ENCODE measurements around the gene TNFRSF6B.

The TNFRSF6B gene

DNA sequence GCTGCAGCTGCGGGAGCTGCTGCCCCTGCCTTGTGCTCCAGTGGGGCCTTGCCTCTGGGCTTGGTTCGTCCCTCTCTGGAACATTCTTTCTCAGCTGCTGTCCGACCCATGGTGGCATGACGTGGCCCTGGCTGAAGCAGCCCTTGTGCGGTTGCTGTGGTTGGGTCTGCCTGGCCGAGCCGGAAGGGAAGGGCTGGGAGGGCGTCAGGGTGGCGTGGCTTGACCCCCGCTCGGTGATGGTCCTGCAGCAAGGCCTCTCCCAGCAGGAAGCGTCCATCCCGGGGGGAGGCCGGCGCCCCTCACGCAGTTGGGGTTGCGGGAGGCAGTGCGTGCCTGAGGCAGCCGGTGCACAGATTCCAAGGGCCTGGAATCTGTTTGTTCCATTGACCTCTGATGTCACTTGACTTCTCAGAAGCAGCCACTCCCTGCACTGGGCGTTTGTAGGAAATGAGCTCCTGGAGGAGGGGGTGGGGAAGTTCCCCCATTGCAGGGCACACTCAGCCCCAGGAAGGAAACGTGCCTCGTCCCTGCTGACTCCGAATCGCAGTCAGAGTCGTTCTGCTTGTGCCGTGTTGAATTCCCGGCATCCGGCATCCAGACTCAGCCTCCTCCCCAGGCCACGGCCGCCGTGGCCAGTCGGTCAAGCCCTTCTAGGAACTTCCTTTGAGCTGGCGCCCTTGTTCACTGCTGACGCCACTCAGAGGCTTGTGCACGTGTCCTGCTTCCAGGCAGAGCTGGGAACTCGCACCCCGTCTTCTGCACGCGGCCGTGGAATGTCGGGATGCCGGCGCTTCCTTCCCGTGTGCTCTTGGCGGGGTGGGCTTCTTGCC, 9.7 kb upstream of the TNFRSF6B start:
- peak; percentile 74 for DNase-seq

DNA sequence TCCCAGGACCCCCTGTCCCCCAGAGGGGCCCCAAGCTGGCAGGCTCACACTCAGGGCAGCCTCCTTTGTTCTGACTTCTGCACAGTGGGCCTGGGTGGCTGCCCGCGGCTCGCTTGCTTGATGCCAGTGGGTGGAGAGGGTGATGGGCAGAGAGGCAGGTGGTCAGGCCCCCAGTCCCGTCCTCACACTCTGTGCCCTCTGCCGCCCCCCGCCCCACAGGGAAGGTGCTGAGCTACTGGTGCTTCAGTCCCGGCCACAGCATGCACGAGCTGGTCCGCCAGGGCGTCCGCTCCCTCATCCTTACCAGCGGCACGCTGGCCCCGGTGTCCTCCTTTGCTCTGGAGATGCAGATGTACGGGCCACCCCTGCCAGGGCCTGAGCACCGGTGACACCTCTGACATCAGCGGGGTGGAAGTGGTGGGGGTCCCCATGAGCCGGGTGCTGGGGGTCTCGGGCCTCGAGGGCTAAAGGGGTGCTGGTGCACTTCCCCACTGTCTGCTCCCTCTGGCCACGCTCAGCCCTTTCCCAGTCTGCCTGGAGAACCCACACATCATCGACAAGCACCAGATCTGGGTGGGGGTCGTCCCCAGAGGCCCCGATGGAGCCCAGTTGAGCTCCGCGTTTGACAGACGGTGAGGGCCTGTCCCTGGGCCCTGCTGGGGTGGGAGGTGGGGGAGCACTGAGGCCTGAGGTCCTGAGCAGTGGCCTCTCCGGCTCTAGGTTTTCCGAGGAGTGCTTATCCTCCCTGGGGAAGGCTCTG, 8.9 kb upstream of the TNFRSF6B start:
- no peak for DNase-seq

DNA sequence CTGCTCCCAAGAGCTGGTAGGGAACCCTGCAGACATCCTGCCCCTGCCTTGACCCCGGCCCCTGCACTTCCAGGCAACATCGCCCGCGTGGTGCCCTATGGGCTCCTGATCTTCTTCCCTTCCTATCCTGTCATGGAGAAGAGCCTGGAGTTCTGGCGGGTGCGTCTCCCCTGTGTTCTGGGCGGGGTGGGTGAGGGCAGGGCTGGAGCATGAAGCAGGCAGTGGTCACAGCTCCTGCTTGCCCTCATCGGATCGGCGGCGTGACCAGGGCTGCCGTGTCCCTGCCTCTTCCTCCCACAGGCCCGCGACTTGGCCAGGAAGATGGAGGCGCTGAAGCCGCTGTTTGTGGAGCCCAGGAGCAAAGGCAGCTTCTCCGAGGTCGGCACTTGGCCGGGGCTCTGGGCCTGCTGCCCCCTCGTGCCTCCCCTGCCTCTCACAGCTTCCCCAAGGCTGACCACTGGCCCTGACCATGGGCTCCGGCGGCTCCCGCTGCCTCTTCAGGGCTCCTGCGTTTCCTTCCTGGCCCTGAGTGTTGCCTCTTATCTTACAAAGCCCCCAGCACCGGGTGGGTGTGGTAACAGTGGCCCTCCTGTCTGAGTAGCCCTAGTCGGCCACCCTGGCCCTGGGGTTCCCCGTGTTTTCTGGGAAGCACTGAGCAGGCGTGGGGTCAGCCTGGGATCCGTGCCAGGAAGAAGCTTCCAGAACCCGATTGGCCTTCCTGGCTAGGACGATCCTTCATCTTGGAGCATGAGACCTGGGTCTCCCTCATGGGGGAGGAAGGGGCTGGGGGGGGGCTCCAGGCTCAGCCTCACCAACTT, 8.0 kb upstream of the TNFRSF6B start:
- DNase-seq = no peak

DNA sequence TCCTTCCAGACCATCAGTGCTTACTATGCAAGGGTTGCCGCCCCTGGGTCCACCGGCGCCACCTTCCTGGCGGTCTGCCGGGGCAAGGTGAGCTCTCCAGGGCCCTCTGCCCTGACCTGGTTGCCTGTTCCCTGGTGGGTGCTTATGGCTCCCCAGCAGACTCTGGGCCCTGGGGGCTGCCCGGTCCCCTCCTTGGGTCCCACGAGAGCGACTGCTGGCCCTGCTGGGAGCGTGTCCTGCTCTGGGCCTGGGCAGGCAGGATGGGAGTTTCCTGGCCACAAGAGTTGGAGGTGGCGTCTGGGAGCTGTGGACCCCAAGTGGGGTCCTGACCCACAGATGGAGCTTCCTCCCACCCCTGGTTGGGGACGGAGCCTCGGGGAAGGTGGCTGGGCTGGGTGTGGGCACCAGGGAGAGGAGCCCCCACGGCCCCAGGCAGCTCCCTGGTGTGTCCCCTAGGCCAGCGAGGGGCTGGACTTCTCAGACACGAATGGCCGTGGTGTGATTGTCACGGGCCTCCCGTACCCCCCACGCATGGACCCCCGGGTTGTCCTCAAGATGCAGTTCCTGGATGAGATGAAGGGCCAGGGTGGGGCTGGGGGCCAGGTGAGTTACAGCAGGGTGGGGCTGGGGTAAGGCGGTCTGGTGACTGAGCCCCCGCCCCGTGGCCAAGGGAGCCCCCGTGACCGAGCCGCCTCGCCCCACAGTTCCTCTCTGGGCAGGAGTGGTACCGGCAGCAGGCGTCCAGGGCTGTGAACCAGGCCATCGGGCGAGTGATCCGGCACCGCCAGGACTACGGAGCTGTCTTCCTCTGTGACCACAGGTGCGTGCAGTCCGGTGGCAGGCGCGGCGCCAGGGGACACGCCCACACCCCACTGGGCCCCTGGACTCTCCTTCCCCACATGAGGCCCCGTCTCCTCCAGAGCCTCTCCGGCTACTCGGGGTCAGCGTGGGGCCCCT, 7.1 kb upstream of the TNFRSF6B start:
- no peak for DNase-seq

DNA sequence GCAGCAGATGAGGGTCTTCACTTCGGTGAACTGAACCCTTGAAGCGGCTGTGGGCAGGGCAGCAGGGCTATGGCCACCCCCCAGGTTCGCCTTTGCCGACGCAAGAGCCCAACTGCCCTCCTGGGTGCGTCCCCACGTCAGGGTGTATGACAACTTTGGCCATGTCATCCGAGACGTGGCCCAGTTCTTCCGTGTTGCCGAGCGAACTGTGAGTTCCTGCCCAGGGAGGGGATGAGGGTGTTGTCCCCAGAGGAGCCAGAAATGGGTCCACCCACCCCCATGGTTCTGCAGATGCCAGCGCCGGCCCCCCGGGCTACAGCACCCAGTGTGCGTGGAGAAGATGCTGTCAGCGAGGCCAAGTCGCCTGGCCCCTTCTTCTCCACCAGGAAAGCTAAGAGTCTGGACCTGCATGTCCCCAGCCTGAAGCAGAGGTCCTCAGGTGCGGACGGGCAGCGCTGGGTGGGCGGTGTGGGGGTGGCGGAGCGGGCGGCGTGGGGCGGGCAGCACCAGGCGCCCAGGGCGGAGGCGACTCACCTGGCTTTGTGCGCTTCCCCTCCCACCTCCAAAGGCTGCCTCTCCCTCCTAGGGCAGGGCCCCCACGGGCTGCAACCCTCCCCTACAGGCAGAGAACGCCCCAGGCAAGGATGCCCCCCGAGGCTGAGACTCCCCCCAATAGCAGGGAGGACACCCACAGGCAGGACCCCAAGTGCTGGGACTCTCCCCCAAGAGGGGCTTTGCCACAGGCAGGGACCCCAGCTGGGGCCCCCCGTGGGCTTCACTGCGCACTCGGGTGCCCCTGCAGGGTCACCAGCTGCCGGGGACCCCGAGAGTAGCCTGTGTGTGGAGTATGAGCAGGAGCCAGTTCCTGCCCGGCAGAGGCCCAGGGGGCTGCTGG, 6.2 kb upstream of the TNFRSF6B start:
- no peak for DNase-seq

DNA sequence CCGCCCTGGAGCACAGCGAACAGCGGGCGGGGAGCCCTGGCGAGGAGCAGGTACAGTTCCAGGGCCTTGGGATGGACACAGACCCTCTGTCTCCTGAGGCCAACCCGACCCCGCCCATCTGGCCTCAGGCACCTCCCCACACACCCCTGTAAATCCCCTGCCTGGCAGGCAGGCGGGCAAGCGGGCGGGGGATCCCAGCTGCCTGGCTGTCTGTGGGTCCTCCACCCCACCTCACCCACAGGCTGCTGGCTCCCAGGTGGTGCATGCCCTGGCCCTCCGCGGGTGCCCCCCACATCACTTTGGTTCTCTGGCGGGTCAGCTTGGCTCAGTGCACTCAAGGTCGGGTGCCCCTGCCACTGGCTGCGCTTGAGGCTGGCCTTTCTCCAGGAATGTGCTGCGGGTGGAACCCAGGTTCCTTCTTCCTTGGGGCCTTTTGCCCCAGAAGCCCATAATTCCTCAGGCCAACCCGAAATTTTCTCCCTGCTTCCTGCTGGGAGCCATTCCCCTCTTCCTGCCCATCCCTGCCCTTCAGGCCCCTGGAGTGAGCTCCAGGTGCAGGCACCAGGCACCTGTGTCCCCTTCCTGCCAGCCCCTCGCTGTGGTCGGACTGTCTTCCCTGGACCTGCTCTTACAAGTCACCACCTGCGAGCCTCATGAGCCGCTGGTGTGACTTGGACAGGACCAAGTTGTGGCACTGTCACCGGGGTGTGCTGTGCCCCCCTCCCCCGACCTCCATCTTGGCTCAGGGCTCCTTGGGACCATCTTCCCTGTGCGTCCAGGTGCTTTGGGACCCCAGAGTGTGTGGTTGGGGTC, 5.3 kb upstream of the TNFRSF6B start:
- no peak for DNase-seq

DNA sequence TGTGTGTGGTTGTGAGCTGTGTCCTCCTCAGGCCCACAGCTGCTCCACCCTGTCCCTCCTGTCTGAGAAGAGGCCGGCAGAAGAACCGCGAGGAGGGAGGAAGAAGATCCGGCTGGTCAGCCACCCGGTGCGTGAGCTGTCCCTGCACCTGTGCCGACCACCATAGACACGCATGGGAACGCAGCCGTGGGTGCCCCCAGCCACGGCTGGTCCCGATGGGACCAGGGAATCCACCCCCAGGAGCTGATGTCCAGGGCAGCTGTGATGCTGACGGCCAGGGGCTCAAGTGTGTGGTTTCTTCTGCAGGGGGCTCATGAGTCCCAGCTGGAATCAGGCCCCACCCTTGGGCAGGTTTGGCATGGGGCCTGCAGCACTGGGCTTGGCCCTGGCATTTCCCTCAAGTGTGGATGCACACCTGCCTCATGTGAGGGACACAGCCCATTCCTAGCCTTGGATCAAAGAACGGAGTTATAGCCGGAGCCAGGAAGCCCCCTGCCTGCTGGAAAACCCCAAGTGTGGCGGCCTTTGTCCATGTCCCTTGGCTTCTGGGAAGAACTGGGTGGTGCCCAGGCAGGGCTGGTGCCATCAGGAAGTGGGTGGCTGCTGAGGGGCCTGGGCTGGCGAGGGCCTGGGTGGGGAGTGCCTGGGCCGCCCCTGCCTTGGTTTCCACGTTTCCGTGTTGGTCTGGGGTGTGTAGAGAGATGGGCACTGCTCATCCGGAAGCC, 4.6 kb upstream of the TNFRSF6B start:
- DNase-seq = no peak

DNA sequence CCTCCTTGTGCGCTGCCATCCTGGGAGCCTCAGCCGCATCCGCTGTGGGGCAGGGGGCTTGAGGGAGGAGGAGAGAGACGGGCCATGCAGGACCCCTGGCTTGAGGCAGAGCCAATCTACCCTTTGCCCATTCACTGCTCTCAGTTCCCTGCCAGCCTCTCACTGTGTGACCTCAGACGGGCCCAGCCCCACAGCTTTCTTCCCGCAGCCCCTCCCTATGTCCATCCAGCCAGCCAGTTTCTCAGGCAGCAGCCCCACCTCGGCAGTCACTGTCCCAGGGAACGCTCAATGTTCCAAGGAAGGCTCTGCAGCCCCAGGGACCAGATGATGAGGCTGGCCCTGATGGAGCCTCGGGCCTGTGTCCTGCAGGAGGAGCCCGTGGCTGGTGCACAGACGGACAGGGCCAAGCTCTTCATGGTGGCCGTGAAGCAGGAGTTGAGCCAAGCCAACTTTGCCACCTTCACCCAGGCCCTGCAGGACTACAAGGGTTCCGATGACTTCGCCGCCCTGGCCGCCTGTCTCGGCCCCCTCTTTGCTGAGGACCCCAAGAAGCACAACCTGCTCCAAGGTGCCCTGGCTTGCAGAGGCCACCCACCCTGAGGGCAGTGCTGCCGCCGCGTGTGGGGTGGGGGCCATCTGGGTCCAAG, 3.9 kb upstream of the TNFRSF6B start:
- no peak for DNase-seq

DNA sequence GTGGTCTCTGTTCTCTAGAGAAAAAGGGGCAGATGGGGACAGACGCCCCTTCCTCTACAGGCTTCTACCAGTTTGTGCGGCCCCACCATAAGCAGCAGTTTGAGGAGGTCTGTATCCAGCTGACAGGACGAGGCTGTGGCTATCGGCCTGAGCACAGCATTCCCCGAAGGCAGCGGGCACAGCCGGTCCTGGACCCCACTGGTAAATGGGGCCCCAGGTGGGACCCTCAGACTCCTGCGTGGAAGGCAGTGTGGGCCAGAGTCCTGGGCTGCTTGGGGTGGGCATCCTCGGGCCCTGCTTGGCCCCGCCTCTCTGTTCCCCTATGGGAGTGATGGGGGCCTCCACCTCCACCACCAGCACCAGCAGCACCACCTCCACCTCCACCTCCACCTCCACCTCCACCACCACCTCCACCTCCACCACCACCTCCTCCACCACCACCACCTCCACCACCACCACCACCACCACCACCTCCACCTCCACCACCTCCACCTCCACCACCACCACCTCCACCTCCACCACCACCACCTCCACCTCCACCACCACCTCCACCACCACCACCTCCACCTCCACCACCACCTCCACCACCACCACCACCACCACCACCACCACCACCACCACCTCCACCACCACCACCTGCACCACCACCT, 3.2 kb upstream of the TNFRSF6B start:
- DNase-seq = no peak

DNA sequence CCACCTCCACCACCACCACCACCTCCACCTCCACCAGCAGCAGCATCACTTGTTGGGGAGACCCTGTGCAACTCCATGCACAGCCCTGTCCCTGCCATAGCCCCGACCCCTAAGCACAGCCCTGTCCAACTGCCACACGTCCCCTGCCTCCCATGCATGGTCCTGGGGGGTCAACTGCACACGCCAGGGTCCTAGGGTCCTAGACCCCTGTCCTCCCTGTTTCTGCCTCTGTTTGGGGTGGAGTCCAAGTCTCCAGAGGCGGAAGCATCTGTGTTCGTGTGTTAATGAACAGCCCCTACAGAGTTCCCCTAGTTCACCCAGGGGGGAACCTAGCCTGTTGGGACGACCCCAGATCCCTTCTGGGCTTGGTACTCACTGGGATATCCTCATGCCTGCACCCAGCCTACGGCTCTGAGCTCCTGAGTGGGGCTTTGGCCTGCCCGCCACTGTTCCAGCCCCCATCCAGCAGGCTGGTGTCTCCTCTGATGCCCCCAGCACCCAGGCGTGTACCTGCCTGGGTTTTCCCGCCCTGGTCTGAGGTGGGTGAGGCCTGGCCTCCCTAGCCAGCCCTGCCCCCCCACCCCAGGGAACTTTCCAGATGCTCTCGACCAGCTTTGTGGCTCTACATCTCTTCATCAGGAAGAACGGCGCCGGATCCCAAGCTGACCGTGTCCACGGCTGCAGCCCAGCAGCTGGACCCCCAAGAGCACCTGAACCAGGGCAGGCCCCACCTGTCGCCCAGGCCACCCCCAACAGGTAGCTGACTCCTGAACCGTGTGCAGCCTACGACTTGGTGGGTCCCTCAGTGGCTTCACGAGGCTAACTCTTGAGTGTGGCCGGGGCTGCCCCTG, 2.5 kb upstream of the TNFRSF6B start:
- DNase-seq = no peak

DNA sequence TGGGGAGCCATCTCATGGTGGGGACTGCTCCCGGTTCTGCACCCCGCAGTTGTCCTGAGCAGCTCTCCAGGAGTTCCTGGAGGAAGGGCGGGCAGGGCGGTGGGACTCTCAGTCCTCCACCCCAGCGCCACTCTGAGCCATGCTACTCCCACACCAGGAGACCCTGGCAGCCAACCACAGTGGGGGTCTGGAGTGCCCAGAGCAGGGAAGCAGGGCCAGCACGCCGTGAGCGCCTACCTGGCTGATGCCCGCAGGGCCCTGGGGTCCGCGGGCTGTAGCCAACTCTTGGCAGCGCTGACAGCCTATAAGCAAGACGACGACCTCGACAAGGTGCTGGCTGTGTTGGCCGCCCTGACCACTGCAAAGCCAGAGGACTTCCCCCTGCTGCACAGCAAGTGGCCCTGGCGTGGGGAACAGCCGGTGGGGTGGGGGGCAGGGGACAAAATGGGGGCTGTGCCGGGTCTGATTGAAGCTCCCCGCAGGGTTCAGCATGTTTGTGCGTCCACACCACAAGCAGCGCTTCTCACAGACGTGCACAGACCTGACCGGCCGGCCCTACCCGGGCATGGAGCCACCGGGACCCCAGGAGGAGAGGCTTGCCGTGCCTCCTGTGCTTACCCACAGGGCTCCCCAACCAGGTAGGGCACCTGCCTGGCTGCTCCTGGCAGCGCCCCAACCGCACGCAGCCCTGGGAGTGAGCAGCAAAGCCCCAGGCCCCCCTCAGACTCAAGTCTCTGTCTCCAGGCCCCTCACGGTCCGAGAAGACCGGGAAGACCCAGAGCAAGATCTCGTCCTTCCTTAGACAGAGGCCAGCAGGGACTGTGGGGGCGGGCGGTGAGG, 1.6 kb upstream of the TNFRSF6B start:
- no peak for DNase-seq

DNA sequence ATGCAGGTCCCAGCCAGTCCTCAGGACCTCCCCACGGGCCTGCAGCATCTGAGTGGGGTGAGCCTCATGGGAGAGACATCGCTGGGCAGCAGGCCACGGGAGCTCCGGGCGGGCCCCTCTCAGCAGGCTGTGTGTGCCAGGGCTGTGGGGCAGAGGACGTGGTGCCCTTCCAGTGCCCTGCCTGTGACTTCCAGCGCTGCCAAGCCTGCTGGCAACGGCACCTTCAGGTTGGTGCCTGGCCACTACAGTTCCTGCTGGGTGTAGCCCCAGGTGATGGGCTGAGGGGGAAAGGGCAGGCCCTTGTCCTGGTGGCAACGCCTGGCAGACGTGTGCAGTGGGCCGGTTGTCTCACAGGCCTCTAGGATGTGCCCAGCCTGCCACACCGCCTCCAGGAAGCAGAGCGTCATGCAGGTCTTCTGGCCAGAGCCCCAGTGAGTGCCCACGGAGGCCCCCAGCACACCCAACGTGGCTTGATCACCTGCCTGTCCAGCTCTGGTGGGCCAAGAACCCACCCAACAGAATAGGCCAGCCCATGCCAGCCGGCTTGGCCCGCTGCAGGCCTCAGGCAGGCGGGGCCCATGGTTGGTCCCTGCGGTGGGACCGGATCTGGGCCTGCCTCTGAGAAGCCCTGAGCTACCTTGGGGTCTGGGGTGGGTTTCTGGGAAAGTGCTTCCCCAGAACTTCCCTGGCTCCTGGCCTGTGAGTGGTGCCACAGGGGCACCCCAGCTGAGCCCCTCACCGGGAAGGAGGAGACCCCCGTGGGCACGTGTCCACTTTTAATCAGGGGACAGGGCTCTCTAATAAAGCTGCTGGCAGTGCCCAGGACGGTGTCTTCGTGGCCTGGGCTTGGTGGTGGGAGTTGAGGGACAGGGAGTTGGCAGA, 787 bp upstream of the TNFRSF6B start:
- no peak for DNase-seq

DNA sequence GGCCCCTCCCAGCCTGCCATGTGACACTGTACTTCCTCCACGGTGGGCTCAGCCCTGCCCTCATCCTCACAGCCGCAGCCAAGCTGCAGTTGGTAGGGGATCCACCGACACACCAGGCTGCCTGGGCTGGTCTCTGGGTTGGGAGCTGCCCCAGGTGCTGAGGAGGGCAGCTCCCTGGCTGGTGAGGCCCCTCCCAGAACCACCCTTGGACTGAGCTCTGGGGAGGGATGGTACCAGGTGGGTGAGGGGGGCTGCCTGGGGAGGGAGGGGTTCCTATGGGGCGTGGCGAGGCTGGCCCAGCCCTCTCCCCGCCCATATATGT, 185 bp upstream of the TNFRSF6B start:
- peak; percentile 80 for DNase-seq

DNA sequence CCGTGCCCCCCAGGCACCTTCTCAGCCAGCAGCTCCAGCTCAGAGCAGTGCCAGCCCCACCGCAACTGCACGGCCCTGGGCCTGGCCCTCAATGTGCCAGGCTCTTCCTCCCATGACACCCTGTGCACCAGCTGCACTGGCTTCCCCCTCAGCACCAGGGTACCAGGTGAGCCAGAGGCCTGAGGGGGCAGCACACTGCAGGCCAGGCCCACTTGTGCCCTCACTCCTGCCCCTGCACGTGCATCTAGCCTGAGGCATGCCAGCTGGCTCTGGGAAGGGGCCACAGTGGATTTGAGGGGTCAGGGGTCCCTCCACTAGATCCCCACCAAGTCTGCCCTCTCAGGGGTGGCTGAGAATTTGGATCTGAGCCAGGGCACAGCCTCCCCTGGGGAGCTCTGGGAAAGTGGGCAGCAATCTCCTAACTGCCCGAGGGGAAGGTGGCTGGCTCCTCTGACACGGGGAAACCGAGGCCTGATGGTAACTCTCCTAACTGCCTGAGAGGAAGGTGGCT, 960 bp downstream of the TNFRSF6B start:
- peak; percentile 54 for DNase-seq

DNA sequence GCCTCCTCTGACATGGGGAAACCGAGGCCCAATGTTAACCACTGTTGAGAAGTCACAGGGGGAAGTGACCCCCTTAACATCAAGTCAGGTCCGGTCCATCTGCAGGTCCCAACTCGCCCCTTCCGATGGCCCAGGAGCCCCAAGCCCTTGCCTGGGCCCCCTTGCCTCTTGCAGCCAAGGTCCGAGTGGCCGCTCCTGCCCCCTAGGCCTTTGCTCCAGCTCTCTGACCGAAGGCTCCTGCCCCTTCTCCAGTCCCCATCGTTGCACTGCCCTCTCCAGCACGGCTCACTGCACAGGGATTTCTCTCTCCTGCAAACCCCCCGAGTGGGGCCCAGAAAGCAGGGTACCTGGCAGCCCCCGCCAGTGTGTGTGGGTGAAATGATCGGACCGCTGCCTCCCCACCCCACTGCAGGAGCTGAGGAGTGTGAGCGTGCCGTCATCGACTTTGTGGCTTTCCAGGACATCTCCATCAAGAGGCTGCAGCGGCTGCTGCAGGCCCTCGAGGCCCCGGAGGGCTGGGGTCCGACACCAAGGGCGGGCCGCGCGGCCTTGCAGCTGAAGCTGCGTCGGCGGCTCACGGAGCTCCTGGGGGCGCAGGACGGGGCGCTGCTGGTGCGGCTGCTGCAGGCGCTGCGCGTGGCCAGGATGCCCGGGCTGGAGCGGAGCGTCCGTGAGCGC, 1.6 kb downstream of the TNFRSF6B start:
- DNase-seq = peak; percentile 49

Data from islet precursor cell (in vitro differentiated cells).